Measurements from ENCODE around the gene LRP1. TPM values are rescaled to one million over a fixed set of nuclear protein-coding genes. Genes with fewer than 3 reads are reported as not detected.
A peak's percentile ranks its signal among the peaks of the same experiment; 100 is the strongest.
"Not testable (repeated sequence)": the region's sequence is repeated elsewhere in the genome, so short reads cannot be mapped to it uniquely, and the experiment has no call there.

Gene LRP1
- total RNA-seq, 1 donor = 6.2 TPM

DNA sequence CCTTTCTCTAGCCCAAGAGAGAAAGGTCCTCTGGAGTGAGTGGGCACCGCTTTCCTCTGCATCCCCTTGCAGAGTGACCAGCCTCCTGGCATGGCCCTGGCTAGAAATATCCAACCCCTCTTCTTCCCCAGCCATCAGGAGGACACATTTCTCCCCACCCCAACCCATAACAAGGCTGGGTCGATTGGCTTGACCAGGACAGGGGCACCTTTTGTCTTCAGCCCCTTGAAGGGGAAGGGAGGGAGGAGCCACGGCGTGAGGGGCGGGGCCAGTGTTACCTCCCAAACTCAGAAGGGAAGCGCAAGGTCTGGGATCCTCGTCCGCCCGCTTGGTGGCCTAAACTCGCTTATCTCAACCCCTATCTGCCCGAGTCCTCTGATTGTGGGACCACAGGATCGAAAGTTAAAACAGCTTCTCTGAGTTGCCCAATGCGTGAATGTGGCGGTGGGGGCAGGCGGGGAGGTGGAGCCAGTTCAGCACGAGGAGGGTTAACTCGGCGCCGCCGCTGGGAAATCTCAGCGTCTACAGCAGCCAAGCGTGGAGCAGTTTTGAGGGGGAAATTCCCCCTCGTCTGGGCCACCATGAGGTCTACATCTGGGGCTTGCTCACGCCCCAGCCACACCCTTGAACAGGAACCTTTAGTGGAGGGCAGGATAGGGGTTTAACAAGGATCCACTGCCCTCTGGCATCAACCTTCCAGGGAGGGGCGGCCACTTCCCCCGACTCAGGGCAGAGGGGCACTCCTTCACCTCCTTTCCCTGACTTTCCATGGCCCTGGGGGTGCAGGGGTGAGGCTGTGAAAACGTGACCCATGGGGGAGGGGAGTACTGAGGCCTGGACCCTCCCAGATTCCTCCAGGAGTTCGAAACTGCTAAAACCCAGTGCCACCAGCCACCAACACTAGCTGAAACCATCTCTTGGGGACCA, 17.9 kb upstream of the LRP1 start:
- DNase-seq (ENCODE audit: low read depth in 2 of 3, low spot score in 2 of 3) = peak in 2 of 3 donors; percentile 58 to 63

GRCh38 chr12:57111031-57111734, 17.1 kb upstream of the LRP1 start, which contains the start of gene STAT6:
TSS of gene STAT6 (minus strand) at chr12:57111362. CDS start at chr12:57108278, 3,084 bp downstream.
- DNase-seq (ENCODE audit: low read depth in 2 of 3, low spot score in 2 of 3) = peak in 2 of 3 donors; percentile 90 to 95

DNA sequence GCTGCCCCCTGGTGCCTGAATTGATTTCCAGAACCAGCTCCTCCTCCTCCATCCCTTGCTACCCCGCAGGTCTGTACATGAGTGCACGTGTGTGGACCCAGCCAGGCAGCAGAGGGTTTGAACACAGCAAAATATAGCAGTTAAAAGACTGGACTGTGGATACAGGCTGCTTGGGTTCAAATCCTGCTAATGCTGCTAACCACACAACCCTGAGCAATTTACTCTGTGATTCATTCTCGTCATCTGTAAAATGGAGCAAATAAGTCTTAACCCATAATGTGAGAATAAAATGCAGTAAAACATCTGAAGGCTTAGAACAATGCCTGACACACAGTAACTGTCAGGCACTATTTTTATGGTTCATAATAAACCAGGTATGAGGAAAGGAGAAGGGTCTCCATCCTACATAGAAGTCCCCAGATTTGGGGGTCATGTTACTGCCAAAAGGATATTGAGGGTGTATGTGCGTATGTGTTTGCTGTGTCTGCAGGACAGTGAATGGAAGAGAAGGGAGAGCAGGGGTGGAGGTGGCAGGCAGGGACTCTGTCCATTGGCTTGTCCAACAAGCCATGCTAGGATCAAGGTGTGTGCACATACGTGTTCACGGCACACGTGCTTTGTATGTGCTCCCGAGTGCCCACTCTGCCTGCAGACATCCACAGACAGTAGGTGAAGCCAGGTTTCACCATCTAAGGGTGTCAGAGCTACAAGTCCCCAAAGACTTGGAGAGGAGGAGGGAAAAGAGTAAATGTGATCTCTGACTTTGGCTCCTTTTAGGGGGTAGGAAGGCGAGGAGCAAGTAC, 15.6 kb upstream of the LRP1 start:
- no peak for DNase-seq (ENCODE audit: low read depth in 2 of 3, low spot score in 2 of 3)

DNA sequence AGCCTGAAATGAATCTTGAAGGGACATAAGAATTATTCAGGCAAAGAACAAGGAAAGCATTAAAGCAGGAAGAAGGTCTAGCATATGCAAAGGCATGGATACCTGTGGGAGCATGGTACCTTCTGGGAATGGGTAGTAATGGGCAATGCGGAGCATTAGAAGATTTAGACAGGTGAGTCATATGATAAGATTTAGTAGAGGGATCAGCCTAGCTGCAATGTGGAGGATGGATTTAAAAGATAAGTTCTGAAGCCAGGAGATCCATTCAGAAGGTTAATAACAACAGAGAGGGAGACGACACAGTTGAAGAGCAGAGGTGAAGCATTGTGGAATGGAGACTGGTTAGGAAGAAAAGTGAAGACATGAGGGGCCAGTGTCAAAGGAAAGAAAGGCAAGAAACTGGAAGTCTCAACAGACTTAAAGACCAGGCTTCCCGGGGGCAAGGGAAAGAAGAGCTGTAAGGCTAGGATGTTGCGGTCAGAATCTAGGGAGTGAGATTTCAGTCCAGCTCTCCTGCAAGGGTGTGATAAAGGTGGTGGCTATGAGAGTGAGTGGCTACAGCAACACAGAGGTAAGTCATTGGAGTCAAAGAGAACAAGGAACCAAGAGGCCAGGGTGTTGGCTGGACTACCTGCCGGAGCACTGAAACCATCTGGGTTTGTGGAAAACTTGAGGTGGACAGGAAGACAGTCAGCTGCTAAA, 11.6 kb upstream of the LRP1 start:
- DNase-seq (ENCODE audit: low read depth in 2 of 3, low spot score in 2 of 3) = no peak

DNA sequence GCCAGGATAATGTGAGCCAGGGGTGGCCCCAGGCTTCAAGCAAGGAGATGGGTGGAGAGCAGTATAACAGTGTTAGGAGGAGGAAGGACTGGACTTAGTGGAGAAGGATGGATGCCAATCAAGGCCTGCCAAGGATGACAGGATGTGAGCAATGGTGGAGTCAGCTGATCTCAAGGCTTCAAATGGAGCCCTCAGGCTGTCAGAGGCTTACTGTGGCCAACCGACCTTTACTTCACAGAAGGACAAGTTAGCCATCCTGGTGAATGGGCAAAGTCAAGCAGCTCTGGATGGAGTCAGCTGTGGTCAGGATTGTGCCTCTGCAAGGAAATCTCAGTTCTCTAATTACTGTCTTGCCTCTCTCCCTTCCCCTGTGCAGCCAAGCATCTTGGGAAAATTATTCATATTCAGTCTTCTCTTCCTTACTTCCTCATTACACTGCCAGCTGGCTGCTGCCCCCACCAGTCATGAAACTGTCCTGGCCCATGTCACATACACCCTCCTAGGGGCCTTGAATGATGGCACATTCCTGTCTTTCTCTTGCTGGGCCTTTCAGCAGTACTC, 9.5 kb upstream of the LRP1 start:
- DNase-seq (ENCODE audit: low read depth in 2 of 3, low spot score in 2 of 3) = peak in 1 of 3 donors; percentile 32

- no peak for DNase-seq (ENCODE audit: low read depth in 2 of 3, low spot score in 2 of 3)
These were observed 8.8 kb upstream of the LRP1 start for GRCh38 chr12:57119294-57120085.

DNA sequence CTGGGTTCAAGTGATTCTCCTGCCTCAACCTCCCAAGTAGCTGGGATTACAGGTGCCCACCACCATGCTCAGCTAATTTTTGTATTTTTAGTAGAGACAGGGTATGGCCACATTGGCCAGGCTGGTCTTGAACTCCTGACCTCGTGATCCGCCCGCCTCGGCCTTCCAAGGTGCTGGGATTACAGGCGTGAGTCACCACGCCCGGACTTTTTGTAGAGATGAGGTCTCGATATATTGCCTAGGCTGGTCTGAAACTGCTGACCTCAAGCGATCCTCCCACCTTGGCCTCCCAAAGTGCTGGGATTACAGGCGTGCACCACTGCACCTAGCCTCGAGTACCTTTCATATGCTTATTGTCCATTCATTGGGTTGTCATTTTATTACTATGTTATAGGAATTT, 7.6 kb upstream of the LRP1 start:
- not testable (repeated sequence) for DNase-seq (ENCODE audit: low read depth in 2 of 3, low spot score in 2 of 3)

DNA sequence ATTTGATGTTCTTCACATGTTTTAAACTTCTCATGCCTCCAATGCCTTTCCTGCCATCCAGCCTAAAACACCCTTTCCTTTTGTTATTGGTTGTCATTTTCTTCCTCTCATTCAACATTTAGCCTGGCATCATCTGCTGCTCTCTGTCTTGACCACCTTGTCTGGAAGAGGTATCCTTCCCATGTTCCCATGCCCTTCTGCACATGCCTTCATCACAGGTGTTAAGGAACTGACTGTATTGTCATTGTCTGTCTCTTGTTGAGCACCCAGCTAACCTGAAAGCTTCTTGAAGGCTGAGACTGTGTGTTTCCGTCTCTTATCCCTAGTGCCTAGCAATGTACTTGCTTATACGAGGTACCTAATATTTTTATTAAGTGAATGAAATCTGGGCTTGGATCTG, 4.5 kb upstream of the LRP1 start:
- DNase-seq (ENCODE audit: low read depth in 2 of 3, low spot score in 2 of 3) = no peak

DNA sequence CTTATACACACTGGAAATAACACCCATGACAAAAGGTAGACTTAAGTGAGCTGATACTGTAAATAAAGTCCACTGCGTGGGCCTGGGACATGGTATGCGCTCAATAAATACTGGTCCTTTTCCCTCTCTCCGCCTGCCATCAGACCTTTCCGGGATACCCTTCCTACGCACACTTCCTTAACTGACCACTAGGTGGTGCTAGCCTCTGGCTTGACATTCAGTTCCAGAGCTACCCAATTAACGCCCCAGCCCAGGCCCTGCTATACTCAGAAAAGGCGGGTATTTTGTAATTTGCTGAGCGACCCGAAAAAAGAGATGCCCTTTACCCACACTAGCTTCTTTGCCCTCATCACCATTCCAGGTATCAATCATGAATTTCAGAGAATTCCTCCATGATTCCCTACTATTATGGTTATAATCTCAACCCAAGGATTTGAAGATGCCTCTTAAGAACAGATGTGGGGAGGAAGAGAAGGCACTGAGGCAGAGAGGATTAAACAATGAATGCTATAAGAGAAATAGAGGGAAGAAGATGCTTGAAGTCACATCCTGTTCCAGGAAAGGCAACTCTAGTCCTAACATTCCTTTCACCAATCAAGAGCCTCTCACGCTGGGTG, 3.9 kb upstream of the LRP1 start:
- DNase-seq (ENCODE audit: low read depth in 2 of 3, low spot score in 2 of 3) = peak; percentile 50 to 84 (median 63)

DNA sequence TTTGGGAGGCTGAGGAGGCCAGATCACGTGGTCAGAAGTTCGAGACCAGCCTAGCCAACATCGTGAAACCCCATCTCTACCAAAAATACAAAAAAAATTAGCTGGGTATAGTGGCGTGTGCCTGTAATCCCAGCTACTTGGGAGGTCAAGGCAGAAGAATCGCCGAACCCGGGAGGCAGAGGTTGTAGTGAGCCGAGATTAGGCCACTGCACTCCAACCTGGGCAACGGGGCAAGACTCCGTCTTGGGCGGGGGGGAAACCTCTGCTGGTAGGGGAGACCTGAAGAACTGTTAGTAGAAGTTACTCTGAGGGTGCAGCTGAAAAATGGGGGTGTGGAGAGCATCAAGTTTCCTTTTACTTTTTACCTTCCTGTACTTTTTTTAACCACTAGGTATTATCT, 2.2 kb upstream of the LRP1 start:
- no peak for DNase-seq (ENCODE audit: low read depth in 2 of 3, low spot score in 2 of 3)

- no peak for DNase-seq (ENCODE audit: low read depth in 2 of 3, low spot score in 2 of 3)
These were observed 1.7 kb upstream of the LRP1 start for GRCh38 chr12:57126561-57126960.

GRCh38 chr12:57127101-57127725, 1.1 kb upstream of the LRP1 start:
- peak; percentile 22 to 55 (median 52) for DNase-seq (ENCODE audit: low read depth in 2 of 3, low spot score in 2 of 3)

- DNase-seq (ENCODE audit: low read depth in 2 of 3, low spot score in 2 of 3) = no peak
These were observed 400 bp downstream of the LRP1 start for GRCh38 chr12:57128519-57129247.

GRCh38 chr12:57129321-57129842, 1.1 kb downstream of the LRP1 start:
- no peak for DNase-seq (ENCODE audit: low read depth in 2 of 3, low spot score in 2 of 3)

GRCh38 chr12:57129889-57130288, 1.6 kb downstream of the LRP1 start:
- peak in 2 of 3 donors; percentile 26 to 35 for DNase-seq (ENCODE audit: low read depth in 2 of 3, low spot score in 2 of 3)

GRCh38 chr12:57130941-57131340, 2.7 kb downstream of the LRP1 start:
- DNase-seq (ENCODE audit: low read depth in 2 of 3, low spot score in 2 of 3) = no peak

Data from hematopoietic multipotent progenitor cell (in vitro differentiated cells).